SU-DHL-6 (cell line): ENCODE results near the gene PSMA6.
"Not testable (repeated sequence)": the region's sequence is repeated elsewhere in the genome, so short reads cannot be mapped to it uniquely, and the experiment has no call there.

ENCODE experiments used
- H2AFZ ChIP-seq: fragments of 200-600 bp; sonication (generic); 2 replicates; pipeline ENCODE4 v1.6.1; 2014; ENCODE audit warnings: low read depth, mild to moderate bottlenecking, moderate library complexity, mixed read lengths, antibody characterized with exemption, low read length; ENCODE audit not compliant: severe bottlenecking
- H3F3A ChIP-seq: fragments of 200-600 bp; shearing (Covaris generic); 2 replicates; pipeline ENCODE4 v1.6.0; 2016; ENCODE audit warnings: antibody characterized with exemption, mild to moderate bottlenecking; ENCODE audit not compliant: insufficient read depth
- H3K27ac ChIP-seq: fragments of 200-600 bp; sonication (generic); 2 replicates; pipeline ENCODE4 v1.5.1; 2016; ENCODE audit warnings: low read depth, mild to moderate bottlenecking, low read length, moderate library complexity, mixed read lengths
- H3K27me3 ChIP-seq: fragments of 200-600 bp; sonication (generic), shearing (Covaris generic); 2 replicates; pipeline ENCODE4 v1.6.0; 2014; ENCODE audit warnings: mild to moderate bottlenecking, low read length
- H3K36me3 ChIP-seq: fragments of 200-600 bp; sonication (generic); 2 replicates; pipeline ENCODE4 v1.6.1; 2014; ENCODE audit warnings: mild to moderate bottlenecking, low read length, mixed read lengths
- H3K4me2 ChIP-seq: fragments of 300-600, 200-600 bp; shearing (Covaris generic), sonication (generic); 2 replicates; pipeline ENCODE4 v1.6.0; 2014; ENCODE audit warnings: low read length, low read depth, mild to moderate bottlenecking; ENCODE audit not compliant: poor library complexity, severe bottlenecking
- H3K4me3 ChIP-seq: fragments of 200-600 bp; sonication (generic); 2 replicates; pipeline ENCODE4 v1.5.1; 2014; ENCODE audit warnings: antibody characterized with exemption, low read length, mild to moderate bottlenecking, mixed read lengths; ENCODE audit not compliant: insufficient read depth, poor library complexity, severe bottlenecking
- H3K79me2 ChIP-seq: fragments of 200-600 bp; sonication (generic); 2 replicates; pipeline ENCODE4 v1.6.1; 2014; ENCODE audit warnings: mild to moderate bottlenecking, low read length, moderate library complexity; ENCODE audit not compliant: insufficient read depth
- H3K9ac ChIP-seq: fragments of 200-600 bp; sonication (generic); 2 replicates; pipeline ENCODE4 v1.7.0; 2014; ENCODE audit warnings: mild to moderate bottlenecking, low read length
- H3K9me2 ChIP-seq: fragments of 200-600 bp; sonication (generic); replicated peaks from 2 replicates; pipeline ENCODE4 v1.6.1; 2014; ENCODE audit warnings: low read length; ENCODE audit not compliant: insufficient read depth
- H3K9me3 ChIP-seq: fragments of 200-600 bp; sonication (generic); 2 replicates; pipeline ENCODE4 v1.6.1; 2014; ENCODE audit warnings: low read length, mixed read lengths; ENCODE audit not compliant: insufficient read depth
- H4K20me1 ChIP-seq: fragments of 200-600 bp; sonication (generic); 2 replicates; pipeline ENCODE4 v1.6.1; 2014; ENCODE audit warnings: low read depth, mild to moderate bottlenecking, antibody characterized with exemption, low read length, moderate library complexity, mixed read lengths
- CTCF ChIP-seq: fragments of 200-600 bp; sonication (generic); IDR thresholded peaks from one replicate; pipeline ENCODE4 v1.5.1; 2017; ENCODE audit warnings: antibody characterized with exemption, mild to moderate bottlenecking, low read length, moderate library complexity; ENCODE audit not compliant: insufficient read depth, poor library complexity, severe bottlenecking
- EZH2phosphoT487 ChIP-seq: fragments of 200-600 bp; sonication (generic), shearing (Covaris generic); conservative IDR thresholded peaks from 2 replicates; pipeline ENCODE4 v1.6.1; 2018; ENCODE audit warnings: mild to moderate bottlenecking, antibody characterized with exemption, low read length, moderate library complexity, mixed read lengths

The PSMA6 gene

GRCh38 chr14:35300228-35300627, 8.0 kb downstream of the PSMA6 start:
- H3K9ac ChIP-seq, result no peak overlapping the region
- no peaks in the 10 kb centered on the region for H3K9me2 ChIP-seq
- peaks cover 99% of the 10 kb centered on the region for H3K79me2 ChIP-seq
- H3K27ac ChIP-seq, result peak overlapping the region; percentile 29; the same call in 1 of the 2 replicates
- no peak overlapping the region for H3K4me3 ChIP-seq
- no peaks in the 10 kb centered on the region for H3K36me3 ChIP-seq
- no peaks in the 10 kb centered on the region; the same call in 1 of the 2 replicates for H3F3A ChIP-seq
- TF ChIP-seq EZH2phosphoT487 (no peak), CTCF (no peak)
- peak overlapping the region; percentile 40 for H3K4me2 ChIP-seq
- H3K9me3 ChIP-seq, result no peaks in the 10 kb centered on the region
- H2AFZ ChIP-seq, result no peak overlapping the region
- no peaks in the 10 kb centered on the region for H3K27me3 ChIP-seq
- H4K20me1 ChIP-seq, result no peaks in the 10 kb centered on the region

- H3K36me3 ChIP-seq, H3K27ac ChIP-seq, H3K9me3 ChIP-seq: not testable (repeated sequence)
Measured at GRCh38 chr14:35301334-35301733, 9.2 kb downstream of the PSMA6 start.

GRCh38 chr14:35301735-35302528, 9.8 kb downstream of the PSMA6 start:
- Histone ChIP-seq H3K4me2 (no peak overlapping the region), H3K27ac (no peak overlapping the region), H3K27me3 (no peaks in the 10 kb centered on the region), H3K9me3 (no peaks in the 10 kb centered on the region), H3F3A (no peaks in the 10 kb centered on the region; the same call in 1 of the 2 replicates), H3K4me3 (no peak overlapping the region), H2AFZ (no peak overlapping the region), H3K9ac (no peak overlapping the region), H3K36me3 (no peaks in the 10 kb centered on the region), H3K9me2 (no peaks in the 10 kb centered on the region), H3K79me2 (peaks cover 99% of the 10 kb centered on the region), H4K20me1 (no peaks in the 10 kb centered on the region)
- TF ChIP-seq EZH2phosphoT487 (no peak), CTCF (no peak)

More at GRCh38 chr14:35301334-35301733, 9.2 kb downstream of the PSMA6 start:
- H3F3A ChIP-seq, H3K4me3 ChIP-seq, H2AFZ ChIP-seq, H3K9me2 ChIP-seq, H3K27me3 ChIP-seq, H3K4me2 ChIP-seq, H4K20me1 ChIP-seq, H3K9ac ChIP-seq: not testable (repeated sequence)
- H3K79me2 ChIP-seq, result peaks cover 99% of the 10 kb centered on the region
